GM23338 (cell line): ENCODE measurements around the gene XKR8. TPM values are rescaled to one million over a fixed set of nuclear protein-coding genes. Genes with fewer than 3 reads are reported as not detected.

Experiments
- ATAC-seq: fragments of 200-7000 bp; cut with Tn5 transposase; 3 replicates; pipeline ENCODE4 v1.9.1; 2020
- DNase-seq: peaks from one replicate; pipeline ENCODE4 v3.0.0-alpha.2; 2015; ENCODE audit warnings: low spot score
- H2AFZ ChIP-seq: fragments of 200-600 bp; sonication (generic); 2 replicates; pipeline ENCODE4 v1.8.0; 2016; ENCODE audit warnings: antibody characterized with exemption, mild to moderate bottlenecking, moderate library complexity
- H3F3A ChIP-seq: fragments of 200-600 bp; sonication (generic); replicated peaks from 2 replicates; pipeline ENCODE4 v1.8.0; 2017; ENCODE audit warnings: antibody characterized with exemption, mixed run types, low read depth
- H3K27ac ChIP-seq: fragments of 200-600 bp; sonication (generic); 2 replicates; pipeline ENCODE4 v1.6.1; 2016; ENCODE audit warnings: low read depth
- H3K27me3 ChIP-seq: fragments of 200-600 bp; sonication (generic); 2 replicates; pipeline ENCODE4 v1.8.0; 2016; ENCODE audit warnings: mild to moderate bottlenecking, mixed run types, moderate library complexity; ENCODE audit not compliant: insufficient read depth
- H3K36me3 ChIP-seq: fragments of 200-600 bp; sonication (generic); 2 replicates; pipeline ENCODE4 v1.8.0; 2016; ENCODE audit warnings: mild to moderate bottlenecking; ENCODE audit not compliant: insufficient read depth
- H3K4me1 ChIP-seq: fragments of 200-600 bp; sonication (generic); 2 replicates; pipeline ENCODE4 v1.8.0; 2016; ENCODE audit warnings: mild to moderate bottlenecking, moderate library complexity; ENCODE audit not compliant: insufficient read depth
- H3K4me2 ChIP-seq: fragments of 200-600 bp; sonication (generic); 2 replicates; pipeline ENCODE4 v1.7.1; 2017; ENCODE audit warnings: mixed run types
- H3K4me3 ChIP-seq: fragments of 200-600 bp; sonication (generic); 2 replicates; pipeline ENCODE4 v1.6.1; 2016; ENCODE audit warnings: mixed run types
- H3K79me2 ChIP-seq: fragments of 200-600 bp; sonication (generic); replicated peaks from 2 replicates; pipeline ENCODE4 v1.8.0; 2017; ENCODE audit warnings: mild to moderate bottlenecking; ENCODE audit not compliant: insufficient read depth
- H3K9me2 ChIP-seq: fragments of 200-600 bp; sonication (generic); 2 replicates; pipeline ENCODE4 v1.8.0; 2017; ENCODE audit not compliant: insufficient read depth
- H4K20me1 ChIP-seq: fragments of 200-600 bp; sonication (generic); replicated peaks from 2 replicates; pipeline ENCODE4 v1.8.0; 2017; ENCODE audit warnings: mild to moderate bottlenecking; ENCODE audit not compliant: insufficient read depth
- H3K27ac Mint-ChIP-seq: 2 replicates; pipeline ENCODE4 v1.8.0; 2020; ENCODE audit warnings: inconsistent platforms, mild to moderate bottlenecking, moderate library complexity, mixed read lengths
- H3K27me3 Mint-ChIP-seq: 3 replicates; pipeline ENCODE4 v1.8.0; 2022; ENCODE audit warnings: low read depth, mild to moderate bottlenecking, moderate library complexity, mixed read lengths, inconsistent platforms; ENCODE audit not compliant: insufficient read depth, poor library complexity
- H3K36me3 Mint-ChIP-seq: 3 replicates; pipeline ENCODE4 v1.8.0; 2021; ENCODE audit warnings: low read depth, mild to moderate bottlenecking, inconsistent platforms, moderate library complexity, mixed read lengths
- H3K4me1 Mint-ChIP-seq: 3 replicates; pipeline ENCODE4 v1.8.0; 2020; ENCODE audit warnings: mild to moderate bottlenecking, inconsistent platforms, mixed read lengths
- H3K4me3 Mint-ChIP-seq: 3 replicates; pipeline ENCODE4 v1.8.0; 2021; ENCODE audit warnings: moderate library complexity, mild to moderate bottlenecking, inconsistent platforms, mixed read lengths
- H3K9me3 Mint-ChIP-seq: 3 replicates; pipeline ENCODE4 v1.8.0; 2020; ENCODE audit warnings: moderate library complexity, mild to moderate bottlenecking, inconsistent platforms, mixed read lengths
- CREB1 ChIP-seq: fragments of 250-450 bp; sonication (Bioruptor Pico); IDR thresholded peaks from 2 replicates; pipeline ENCODE4 v1.5.0; 2020; ENCODE audit warnings: low read depth, mild to moderate bottlenecking, moderate library complexity
- CTCF ChIP-seq, 2 experiments: fragments of 200-600 bp in 1 of 2; sonication (generic) in 1 of 2; conservative IDR thresholded peaks; 2 replicates each; pipeline versions ENCODE4 v1.5.1 to v1.6.1; 2016 to 2017; ENCODE audit warnings: antibody characterized with exemption in 2 of 2, low read depth in 2 of 2, mild to moderate bottlenecking in 2 of 2, moderate library complexity in 1 of 2
- EZH2 ChIP-seq: fragments of 200-600 bp; sonication (generic); IDR thresholded peaks from one replicate; pipeline ENCODE4 v1.8.0; 2017; ENCODE audit warnings: antibody characterized with exemption, mild to moderate bottlenecking, low read depth; ENCODE audit not compliant: unreplicated experiment
- EZH2phosphoT487 ChIP-seq: fragments of 200-600 bp; sonication (generic); IDR thresholded peaks from one replicate; pipeline ENCODE4 v1.8.1; 2018; ENCODE audit warnings: antibody characterized with exemption; ENCODE audit not compliant: unreplicated experiment
- JUNB ChIP-seq: IDR thresholded peaks from one replicate; pipeline ENCODE4 v1.6.1; 2016; ENCODE audit warnings: antibody characterized with exemption; ENCODE audit not compliant: unreplicated experiment
- NANOG ChIP-seq: IDR thresholded peaks from 2 replicates; pipeline ENCODE4 v1.6.1; 2016; ENCODE audit warnings: antibody characterized with exemption, borderline replicate concordance
- POLR2AphosphoS5 ChIP-seq: IDR thresholded peaks from 2 replicates; pipeline ENCODE4 v1.6.1; 2016; ENCODE audit warnings: antibody characterized with exemption, low read depth
- REST ChIP-seq: IDR thresholded peaks from one replicate; pipeline ENCODE4 v1.6.1; 2018; ENCODE audit warnings: antibody characterized with exemption; ENCODE audit not compliant: unreplicated experiment
- STAT1 ChIP-seq: IDR thresholded peaks from one replicate; pipeline ENCODE4 v1.6.1; 2016; ENCODE audit warnings: antibody characterized with exemption; ENCODE audit not compliant: unreplicated experiment
- ZNF114 ChIP-seq: fragments of 250-450 bp; sonication (Bioruptor Pico); IDR thresholded peaks from 2 replicates; pipeline ENCODE4 v1.5.0; 2020; ENCODE audit warnings: mild to moderate bottlenecking, moderate library complexity
- ZNF331 ChIP-seq: fragments of 250-450 bp; sonication (Bioruptor Pico); IDR thresholded peaks from 2 replicates; pipeline ENCODE4 v1.5.0; 2020; ENCODE audit warnings: low read depth, mild to moderate bottlenecking, moderate library complexity
- ZNF462 ChIP-seq: fragments of 250-450 bp; sonication (Bioruptor Pico); IDR thresholded peaks from 2 replicates; pipeline ENCODE4 v1.5.0; 2020; ENCODE audit warnings: mild to moderate bottlenecking, moderate library complexity
- polyA plus RNA-seq: library from polyadenylated mRNA; unstranded; fragments of >200 nt; fragmentation: Nextera tagmentation; extraction: Ambion mirVana; gene quantifications from 2 replicates; pipeline ENCODE4 v1.2.1, GENCODE V29; 2016
- total RNA-seq: library from RNA; depleted of rRNA; stranded (reverse); fragments of >200 nt; shearing (Covaris generic); gene quantifications from 2 replicates; pipeline ENCODE4 v1.2.3, GENCODE V29; 2014
- TF ChIP-seq, protein P1 (sequence below): IDR thresholded peaks from 2 replicates; pipeline ENCODE4 v1.6.1; 2016; ENCODE audit warnings: antibody characterized with exemption

The XKR8 gene
- total and polyA plus RNA-seq, 2 experiments from 2014 or later: 8.2 to 13.1 TPM

GRCh38 chr1:27963393-27963792 lies 3.6 kb downstream of the XKR8 start:
- H3K79me2 ChIP-seq: peaks cover 6% of the 10 kb centered on the region; the same call in 1 of the 2 replicates
- Mint-ChIP-seq H3K27ac (no peak overlapping the region), H3K36me3 (peaks cover 15% of the 10 kb centered on the region), H3K27me3 (peaks cover 16% of the 10 kb centered on the region), H3K4me3 (no peak overlapping the region), H3K4me1 (peaks cover 15% of the 10 kb centered on the region), H3K9me3 (no peaks in the 10 kb centered on the region)
- TF ChIP-seq STAT1: no peak
- TF ChIP-seq JUNB: no peak
- TF ChIP-seq ZNF331 (CRISPR knock-in tag): no peak
- TF ChIP-seq CREB1 (CRISPR knock-in tag): no peak
- TF ChIP-seq NANOG: no peak
- TF ChIP-seq POLR2AphosphoS5: no peak
- TF ChIP-seq CTCF (conservative IDR thresholded peaks at IDR 0.05; ENCODE audit: low read depth in 2 of 2): no peak
- TF ChIP-seq, protein P1, sequence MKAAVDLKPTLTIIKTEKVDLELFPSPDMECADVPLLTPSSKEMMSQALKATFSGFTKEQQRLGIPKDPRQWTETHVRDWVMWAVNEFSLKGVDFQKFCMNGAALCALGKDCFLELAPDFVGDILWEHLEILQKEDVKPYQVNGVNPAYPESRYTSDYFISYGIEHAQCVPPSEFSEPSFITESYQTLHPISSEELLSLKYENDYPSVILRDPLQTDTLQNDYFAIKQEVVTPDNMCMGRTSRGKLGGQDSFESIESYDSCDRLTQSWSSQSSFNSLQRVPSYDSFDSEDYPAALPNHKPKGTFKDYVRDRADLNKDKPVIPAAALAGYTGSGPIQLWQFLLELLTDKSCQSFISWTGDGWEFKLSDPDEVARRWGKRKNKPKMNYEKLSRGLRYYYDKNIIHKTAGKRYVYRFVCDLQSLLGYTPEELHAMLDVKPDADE: no peak
- no peak for TF ChIP-seq REST
- no peak for TF ChIP-seq ZNF114
- TF ChIP-seq EZH2: no peak
- no peak for TF ChIP-seq EZH2phosphoT487
- TF ChIP-seq ZNF462 (CRISPR knock-in tag): no peak
- H3K27me3 ChIP-seq: no peaks in the 10 kb centered on the region
- H3K4me2 ChIP-seq: no peak overlapping the region
- H3K36me3 ChIP-seq: no peaks in the 10 kb centered on the region
- no peaks in the 10 kb centered on the region for H3K9me2 ChIP-seq
- H3K4me1 ChIP-seq: peaks cover 17% of the 10 kb centered on the region; the same call in 1 of the 2 replicates
- no peaks in the 10 kb centered on the region for H4K20me1 ChIP-seq
- H3K4me3 ChIP-seq: no peak overlapping the region
- ATAC-seq (no peak), DNase-seq (no peak)
- H3F3A ChIP-seq: peaks cover 13% of the 10 kb centered on the region
- H3K27ac ChIP-seq: no peak overlapping the region
- no peak overlapping the region for H2AFZ ChIP-seq
